ENCODE results near the gene SYNRG. TPM values are rescaled to one million over a fixed set of nuclear protein-coding genes. Genes with fewer than 3 reads are reported as not detected.

SYNRG gene
- total and polyA plus RNA-seq, 2 of the 13 experiments (the other 11 are each of a cell fraction or from before 2014, with no cell fraction given), result 7.3 to 8.7 TPM

- BruUV-seq (replicated peaks), result no TSS peak
- H3K4me1 ChIP-seq (ENCODE audit: insufficient read depth, low read length), result no peaks in the 10 kb centered on the region
- no peak overlapping the region for H2AFZ ChIP-seq (ENCODE audit: low read length)
- intact Hi-C loops (cut with micrococcal nuclease; ENCODE audit: unreplicated experiment) (no loop called here), in situ Hi-C loops (cut with HindIII; ENCODE audit: extremely low pct_ligation_motif_present, low pct_unique_long_range_greater_than_20kb) (no loop called here)
- ChIA-PET POLR2A (no interaction called here), CTCF (ENCODE audit: low intra/inter-chr PET ratio, low total read pairs) (no interaction called here)
- peaks cover 6 to 48% of the 10 kb centered on the region in 2 experiments; a peak in 4 of 5 replicates for H3K36me3 ChIP-seq (replicated peaks in 1 of 2; ENCODE audit: control insufficient read depth in 1 of 2, insufficient read depth in 2 of 2, low read length in 2 of 2)
- 100% methylated on average over 4 of the region's 4 CpGs for WGBS (ENCODE audit: low lambda C conversion rate)
- H4K20me1 ChIP-seq (ENCODE audit: insufficient read depth, low read length), result no peaks in the 10 kb centered on the region
- no peaks in the 10 kb centered on the region for H3K79me2 ChIP-seq (ENCODE audit: insufficient read depth, low read length)
- no peaks in the 10 kb centered on the region for H3K27me3 ChIP-seq (ENCODE audit: control insufficient read depth in 1 of 2, insufficient read depth in 2 of 2, low read length in 2 of 2)
- no peak overlapping the region for H3K4me2 ChIP-seq (ENCODE audit: low read depth, low read length)
- ATAC-seq (no peak), DNase-seq (ENCODE audit: low spot score) (no peak), FAIRE-seq (no peak)
- H3K9ac ChIP-seq (ENCODE audit: insufficient read depth, low read depth, low read length), result no peak overlapping the region
- H3K4me3 ChIP-seq (replicated peaks in 1 of 3; ENCODE audit: insufficient read depth in 1 of 3, low read depth in 2 of 3, low read length in 3 of 3), result no peak overlapping the region
- no peaks in the 10 kb centered on the region for H3K9me3 ChIP-seq (ENCODE audit: low read length)
- no peak overlapping the region for H3K27ac ChIP-seq (ENCODE audit: extremely low read length, insufficient read depth, low read length)
- TF ChIP-seq, protein P1, sequence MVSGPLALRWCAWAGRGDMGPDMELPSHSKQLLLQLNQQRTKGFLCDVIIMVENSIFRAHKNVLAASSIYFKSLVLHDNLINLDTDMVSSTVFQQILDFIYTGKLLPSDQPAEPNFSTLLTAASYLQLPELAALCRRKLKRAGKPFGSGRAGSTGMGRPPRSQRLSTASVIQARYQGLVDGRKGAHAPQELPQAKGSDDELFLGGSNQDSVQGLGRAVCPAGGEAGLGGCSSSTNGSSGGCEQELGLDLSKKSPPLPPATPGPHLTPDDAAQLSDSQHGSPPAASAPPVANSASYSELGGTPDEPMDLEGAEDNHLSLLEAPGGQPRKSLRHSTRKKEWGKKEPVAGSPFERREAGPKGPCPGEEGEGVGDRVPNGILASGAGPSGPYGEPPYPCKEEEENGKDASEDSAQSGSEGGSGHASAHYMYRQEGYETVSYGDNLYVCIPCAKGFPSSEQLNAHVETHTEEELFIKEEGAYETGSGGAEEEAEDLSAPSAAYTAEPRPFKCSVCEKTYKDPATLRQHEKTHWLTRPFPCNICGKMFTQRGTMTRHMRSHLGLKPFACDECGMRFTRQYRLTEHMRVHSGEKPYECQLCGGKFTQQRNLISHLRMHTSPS (CRISPR knock-in tag; IDR thresholded peaks at IDR 0.05; ENCODE audit: low read depth), result no peak
- TF ChIP-seq RCOR2 (CRISPR knock-in tag; IDR thresholded peaks at IDR 0.05) (no peak), PAF1 (CRISPR knock-in tag; IDR thresholded peaks at IDR 0.05) (no peak), ZNF574 (CRISPR knock-in tag; IDR thresholded peaks at IDR 0.05) (no peak), NFE2L1 (CRISPR knock-in tag; IDR thresholded peaks at IDR 0.05; ENCODE audit: borderline replicate concordance) (no peak), ZNF256 (CRISPR knock-in tag; conservative IDR thresholded peaks at IDR 0.05) (no peak), ZNF510 (CRISPR knock-in tag; IDR thresholded peaks at IDR 0.05; ENCODE audit: low read depth) (no peak), YY1 (IDR thresholded peaks at IDR 0.05; ENCODE audit: insufficient read depth, insufficient replicate concordance, low read depth, low read length) (no peak), NCOA2 (CRISPR knock-in tag; IDR thresholded peaks at IDR 0.05) (no peak), ZNF317 (CRISPR knock-in tag; IDR thresholded peaks at IDR 0.05) (no peak), RELA (CRISPR knock-in tag; IDR thresholded peaks at IDR 0.05) (no peak), TAF15 (IDR thresholded peaks at IDR 0.05; ENCODE audit: low read depth, low read length, poor library complexity, severe bottlenecking) (no peak), REPIN1 (CRISPR knock-in tag; IDR thresholded peaks at IDR 0.05; ENCODE audit: borderline replicate concordance, low read depth) (no peak), ZNF282 (IDR thresholded peaks at IDR 0.05; ENCODE audit: partially characterized antibody) (no peak), RFX3 (CRISPR knock-in tag; IDR thresholded peaks at IDR 0.05) (no peak)
- TF ChIP-seq, protein P2, sequence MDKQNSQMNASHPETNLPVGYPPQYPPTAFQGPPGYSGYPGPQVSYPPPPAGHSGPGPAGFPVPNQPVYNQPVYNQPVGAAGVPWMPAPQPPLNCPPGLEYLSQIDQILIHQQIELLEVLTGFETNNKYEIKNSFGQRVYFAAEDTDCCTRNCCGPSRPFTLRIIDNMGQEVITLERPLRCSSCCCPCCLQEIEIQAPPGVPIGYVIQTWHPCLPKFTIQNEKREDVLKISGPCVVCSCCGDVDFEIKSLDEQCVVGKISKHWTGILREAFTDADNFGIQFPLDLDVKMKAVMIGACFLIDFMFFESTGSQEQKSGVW (CRISPR knock-in tag; IDR thresholded peaks at IDR 0.05; ENCODE audit: borderline replicate concordance), result no peak
- TF ChIP-seq, protein P3, sequence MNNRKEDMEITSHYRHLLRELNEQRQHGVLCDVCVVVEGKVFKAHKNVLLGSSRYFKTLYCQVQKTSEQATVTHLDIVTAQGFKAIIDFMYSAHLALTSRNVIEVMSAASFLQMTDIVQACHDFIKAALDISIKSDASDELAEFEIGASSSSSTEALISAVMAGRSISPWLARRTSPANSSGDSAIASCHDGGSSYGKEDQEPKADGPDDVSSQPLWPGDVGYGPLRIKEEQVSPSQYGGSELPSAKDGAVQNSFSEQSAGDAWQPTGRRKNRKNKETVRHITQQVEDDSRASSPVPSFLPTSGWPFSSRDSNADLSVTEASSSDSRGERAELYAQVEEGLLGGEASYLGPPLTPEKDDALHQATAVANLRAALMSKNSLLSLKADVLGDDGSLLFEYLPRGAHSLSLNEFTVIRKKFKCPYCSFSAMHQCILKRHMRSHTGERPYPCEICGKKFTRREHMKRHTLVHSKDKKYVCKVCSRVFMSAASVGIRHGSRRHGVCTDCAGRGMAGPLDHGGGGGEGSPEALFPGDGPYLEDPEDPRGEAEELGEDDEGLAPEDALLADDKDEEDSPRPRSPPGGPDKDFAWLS (CRISPR knock-in tag; IDR thresholded peaks at IDR 0.05; ENCODE audit: borderline replicate concordance), result no peak
- TF ChIP-seq, protein P4, sequence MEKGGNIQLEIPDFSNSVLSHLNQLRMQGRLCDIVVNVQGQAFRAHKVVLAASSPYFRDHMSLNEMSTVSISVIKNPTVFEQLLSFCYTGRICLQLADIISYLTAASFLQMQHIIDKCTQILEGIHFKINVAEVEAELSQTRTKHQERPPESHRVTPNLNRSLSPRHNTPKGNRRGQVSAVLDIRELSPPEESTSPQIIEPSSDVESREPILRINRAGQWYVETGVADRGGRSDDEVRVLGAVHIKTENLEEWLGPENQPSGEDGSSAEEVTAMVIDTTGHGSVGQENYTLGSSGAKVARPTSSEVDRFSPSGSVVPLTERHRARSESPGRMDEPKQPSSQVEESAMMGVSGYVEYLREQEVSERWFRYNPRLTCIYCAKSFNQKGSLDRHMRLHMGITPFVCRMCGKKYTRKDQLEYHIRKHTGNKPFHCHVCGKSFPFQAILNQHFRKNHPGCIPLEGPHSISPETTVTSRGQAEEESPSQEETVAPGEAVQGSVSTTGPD (CRISPR knock-in tag; IDR thresholded peaks at IDR 0.05), result no peak
Observed at GRCh38 chr17:37517881-37518280, 91.3 kb downstream of the SYNRG start.

Measured in HepG2 (cell line).